WTC11 (cell line): ENCODE measurements around the gene MGAT5B. TPM values are rescaled to one million over a fixed set of nuclear protein-coding genes. Genes with fewer than 3 reads are reported as not detected.
A peak's percentile ranks its signal among the peaks of the same experiment; 100 is the strongest.

Source experiments
- ATAC-seq: fragments of 200-7000 bp; cut with Tn5 transposase; 2 replicates; pipeline ENCODE4 v1.10.0; 2021; ENCODE audit warnings: mild to moderate bottlenecking, moderate library complexity
- CTCF ChIA-PET: fragments of 300-600 bp; sonication (Branson Sonifier 250); formaldehyde crosslinking; loops from one replicate; lab custom pipeline; 2021; ENCODE audit warnings: antibody characterized with exemption; lab: Charles Lee
- POLR2A ChIA-PET: fragments of 350-600 bp; sonication (Branson Sonifier 250); formaldehyde crosslinking; loops from one replicate; lab custom pipeline; 2021; ENCODE audit warnings: antibody characterized with exemption; lab: Charles Lee
- DNase-seq: peaks from one replicate; pipeline ENCODE4 v3.0.0; 2021; ENCODE audit warnings: low spot score
- H3K27ac Mint-ChIP-seq: 2 replicates; pipeline ENCODE4 v1.8.0; 2021; ENCODE audit warnings: mixed read lengths
- H3K27me3 Mint-ChIP-seq: 2 replicates; pipeline ENCODE4 v1.8.0; 2021; ENCODE audit warnings: low read depth, mild to moderate bottlenecking, moderate library complexity, mixed read lengths
- H3K36me3 Mint-ChIP-seq: 2 replicates; pipeline ENCODE4 v1.8.0; 2021; ENCODE audit warnings: mixed read lengths
- H3K4me1 Mint-ChIP-seq: 2 replicates; pipeline ENCODE4 v1.8.0; 2022; ENCODE audit warnings: mixed read lengths
- H3K4me3 Mint-ChIP-seq: 2 replicates; pipeline ENCODE4 v1.8.0; 2021; ENCODE audit warnings: mild to moderate bottlenecking, moderate library complexity, mixed read lengths
- H3K9me3 Mint-ChIP-seq: 2 replicates; pipeline ENCODE4 v1.8.0; 2021; ENCODE audit warnings: mixed read lengths
- EMX1 ChIP-seq: fragments of 250-450 bp; sonication (Bioruptor Pico); IDR thresholded peaks from 2 replicates; pipeline ENCODE4 v1.8.0; 2021; ENCODE audit warnings: mild to moderate bottlenecking
- FOXP1 ChIP-seq: sonication (generic); formaldehyde crosslinking; IDR thresholded peaks from 2 replicates; pipeline ENCODE4 v1.8.0; 2022; ENCODE audit warnings: missing genetic modification reagents, mild to moderate bottlenecking, moderate library complexity, borderline replicate concordance
- NR3C1 ChIP-seq: sonication (generic); formaldehyde crosslinking; conservative IDR thresholded peaks from 2 replicates; pipeline ENCODE4 v1.8.1; 2023; ENCODE audit warnings: low read depth, mild to moderate bottlenecking, missing genetic modification reagents
- RELA ChIP-seq: sonication (generic); formaldehyde crosslinking; IDR thresholded peaks from 2 replicates; pipeline ENCODE4 v1.8.1; 2022; ENCODE audit warnings: missing genetic modification reagents, mild to moderate bottlenecking, borderline replicate concordance
- SMAD4 ChIP-seq: sonication (generic); formaldehyde crosslinking; IDR thresholded peaks from 2 replicates; pipeline ENCODE4 v1.8.0; 2022; ENCODE audit warnings: mild to moderate bottlenecking, missing genetic modification reagents
- ZBTB21 ChIP-seq: sonication (generic); formaldehyde crosslinking; IDR thresholded peaks from 2 replicates; pipeline ENCODE4 v1.8.1; 2023; ENCODE audit warnings: mild to moderate bottlenecking, missing genetic modification reagents, borderline replicate concordance
- total RNA-seq: library from RNA; stranded (reverse); gene quantifications from 3 replicates; pipeline ENCODE4 v1.2.3, GENCODE V29; 2021
- TF ChIP-seq, protein P1 (sequence below): sonication (generic); formaldehyde crosslinking; conservative IDR thresholded peaks from 2 replicates; pipeline ENCODE4 v1.8.1; 2022; ENCODE audit warnings: mild to moderate bottlenecking, missing genetic modification reagents
- TF ChIP-seq, protein P2 (sequence below): sonication (generic); formaldehyde crosslinking; IDR thresholded peaks from 2 replicates; pipeline ENCODE4 v1.8.0; 2023; ENCODE audit warnings: mild to moderate bottlenecking, missing genetic modification reagents
- TF ChIP-seq, protein P3 (sequence below): fragments of 250-450 bp; sonication (Bioruptor Pico); IDR thresholded peaks from 2 replicates; pipeline ENCODE4 v1.8.0; 2021; ENCODE audit warnings: mild to moderate bottlenecking
- TF ChIP-seq, protein P4 (sequence below): sonication (generic); formaldehyde crosslinking; IDR thresholded peaks from 2 replicates; pipeline ENCODE4 v1.8.0; 2023; ENCODE audit warnings: missing genetic modification reagents, mild to moderate bottlenecking, borderline replicate concordance
- TF ChIP-seq, protein P5 (sequence below): fragments of 250-450 bp; sonication (Bioruptor Pico); IDR thresholded peaks from 2 replicates; pipeline ENCODE4 v2.1.2; 2022; ENCODE audit warnings: mild to moderate bottlenecking, moderate library complexity

Gene MGAT5B
- total RNA-seq, 1 experiment from 2014 or later, result 11.6 TPM

DNA sequence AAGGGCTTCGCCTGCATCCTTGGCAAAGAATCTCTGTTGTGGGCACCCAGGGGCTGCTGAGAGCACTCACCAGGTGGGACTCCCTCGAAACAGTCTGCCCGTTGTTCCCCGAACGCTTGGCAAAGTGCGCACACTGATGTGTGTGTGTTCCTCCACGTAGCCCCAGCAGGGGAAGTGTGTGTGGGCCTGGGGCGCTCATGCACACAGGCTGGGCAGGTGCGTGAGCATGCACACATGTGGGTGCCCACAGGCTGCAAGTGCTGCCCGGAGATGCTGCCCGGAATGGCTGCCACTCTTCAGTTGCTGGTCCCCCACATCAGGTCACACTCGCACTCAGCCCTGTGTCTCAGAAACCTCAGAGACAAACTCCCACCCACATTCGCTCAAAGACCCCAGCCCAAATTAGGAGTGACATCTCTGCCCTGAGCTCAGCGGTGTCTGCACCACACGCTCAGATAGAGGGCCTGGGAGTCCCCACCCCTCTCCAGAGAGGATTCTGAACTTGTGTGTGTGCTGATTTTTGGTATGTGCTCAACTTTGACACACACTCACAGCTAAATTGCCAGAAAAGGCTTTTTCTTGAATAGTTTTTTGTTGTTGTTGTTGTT lies 119.4 kb downstream of the MGAT5B start:
- CTCF ChIA-PET, result no interaction called here
- Mint-ChIP-seq H3K36me3 (no peaks in the 10 kb centered on the region), H3K4me1 (peaks cover 22% of the 10 kb centered on the region), H3K27me3 (no peaks in the 10 kb centered on the region), H3K9me3 (no peaks in the 10 kb centered on the region), H3K4me3 (no peak overlapping the region), H3K27ac (no peak overlapping the region)
- TF ChIP-seq FOXP1 (CRISPR knock-in tag) (0 out of 2 replicates have a peak, but pooled peaks have one; percentile 19), EMX1 (no peak)
- no peak for ATAC-seq
- POLR2A ChIA-PET, result no interaction called here
- no peak for DNase-seq

DNA sequence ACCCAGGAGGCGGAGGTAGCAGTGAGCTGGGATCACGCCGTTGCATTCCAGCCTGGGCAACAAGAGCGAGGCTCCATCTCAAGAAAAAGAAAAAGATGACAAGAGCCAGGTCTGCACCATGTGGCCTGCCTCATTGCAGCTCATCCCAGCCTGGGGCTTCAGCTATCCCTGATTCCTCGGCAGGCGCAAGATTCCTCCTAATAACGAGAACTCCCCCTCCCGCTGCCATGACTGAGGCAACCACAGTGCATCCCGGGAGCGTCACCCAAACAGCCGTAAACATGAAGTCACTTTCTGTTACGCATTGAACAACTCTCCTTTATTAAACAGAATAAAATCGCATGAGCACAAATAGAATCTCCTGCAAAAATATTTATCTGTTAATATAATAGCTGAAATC lies 120.6 kb downstream of the MGAT5B start:
- H3K36me3 Mint-ChIP-seq, result no peaks in the 10 kb centered on the region
- DNase-seq (no peak), ATAC-seq (no peak)
- no peak overlapping the region for H3K27ac Mint-ChIP-seq
- no peaks in the 10 kb centered on the region for H3K27me3 Mint-ChIP-seq
- TF ChIP-seq, protein P1, sequence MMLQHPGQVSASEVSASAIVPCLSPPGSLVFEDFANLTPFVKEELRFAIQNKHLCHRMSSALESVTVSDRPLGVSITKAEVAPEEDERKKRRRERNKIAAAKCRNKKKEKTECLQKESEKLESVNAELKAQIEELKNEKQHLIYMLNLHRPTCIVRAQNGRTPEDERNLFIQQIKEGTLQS (CRISPR knock-in tag), result no peak
- TF ChIP-seq ZBTB21 (no peak), NR3C1 (CRISPR knock-in tag) (no peak), RELA (CRISPR knock-in tag) (no peak), SMAD4 (CRISPR knock-in tag) (no peak)
- TF ChIP-seq, protein P2, sequence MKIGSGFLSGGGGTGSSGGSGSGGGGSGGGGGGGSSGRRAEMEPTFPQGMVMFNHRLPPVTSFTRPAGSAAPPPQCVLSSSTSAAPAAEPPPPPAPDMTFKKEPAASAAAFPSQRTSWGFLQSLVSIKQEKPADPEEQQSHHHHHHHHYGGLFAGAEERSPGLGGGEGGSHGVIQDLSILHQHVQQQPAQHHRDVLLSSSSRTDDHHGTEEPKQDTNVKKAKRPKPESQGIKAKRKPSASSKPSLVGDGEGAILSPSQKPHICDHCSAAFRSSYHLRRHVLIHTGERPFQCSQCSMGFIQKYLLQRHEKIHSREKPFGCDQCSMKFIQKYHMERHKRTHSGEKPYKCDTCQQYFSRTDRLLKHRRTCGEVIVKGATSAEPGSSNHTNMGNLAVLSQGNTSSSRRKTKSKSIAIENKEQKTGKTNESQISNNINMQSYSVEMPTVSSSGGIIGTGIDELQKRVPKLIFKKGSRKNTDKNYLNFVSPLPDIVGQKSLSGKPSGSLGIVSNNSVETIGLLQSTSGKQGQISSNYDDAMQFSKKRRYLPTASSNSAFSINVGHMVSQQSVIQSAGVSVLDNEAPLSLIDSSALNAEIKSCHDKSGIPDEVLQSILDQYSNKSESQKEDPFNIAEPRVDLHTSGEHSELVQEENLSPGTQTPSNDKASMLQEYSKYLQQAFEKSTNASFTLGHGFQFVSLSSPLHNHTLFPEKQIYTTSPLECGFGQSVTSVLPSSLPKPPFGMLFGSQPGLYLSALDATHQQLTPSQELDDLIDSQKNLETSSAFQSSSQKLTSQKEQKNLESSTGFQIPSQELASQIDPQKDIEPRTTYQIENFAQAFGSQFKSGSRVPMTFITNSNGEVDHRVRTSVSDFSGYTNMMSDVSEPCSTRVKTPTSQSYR (CRISPR knock-in tag), result no peak
- TF ChIP-seq, protein P3, sequence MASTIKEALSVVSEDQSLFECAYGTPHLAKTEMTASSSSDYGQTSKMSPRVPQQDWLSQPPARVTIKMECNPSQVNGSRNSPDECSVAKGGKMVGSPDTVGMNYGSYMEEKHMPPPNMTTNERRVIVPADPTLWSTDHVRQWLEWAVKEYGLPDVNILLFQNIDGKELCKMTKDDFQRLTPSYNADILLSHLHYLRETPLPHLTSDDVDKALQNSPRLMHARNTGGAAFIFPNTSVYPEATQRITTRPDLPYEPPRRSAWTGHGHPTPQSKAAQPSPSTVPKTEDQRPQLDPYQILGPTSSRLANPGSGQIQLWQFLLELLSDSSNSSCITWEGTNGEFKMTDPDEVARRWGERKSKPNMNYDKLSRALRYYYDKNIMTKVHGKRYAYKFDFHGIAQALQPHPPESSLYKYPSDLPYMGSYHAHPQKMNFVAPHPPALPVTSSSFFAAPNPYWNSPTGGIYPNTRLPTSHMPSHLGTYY, result no peak
- TF ChIP-seq, protein P4, sequence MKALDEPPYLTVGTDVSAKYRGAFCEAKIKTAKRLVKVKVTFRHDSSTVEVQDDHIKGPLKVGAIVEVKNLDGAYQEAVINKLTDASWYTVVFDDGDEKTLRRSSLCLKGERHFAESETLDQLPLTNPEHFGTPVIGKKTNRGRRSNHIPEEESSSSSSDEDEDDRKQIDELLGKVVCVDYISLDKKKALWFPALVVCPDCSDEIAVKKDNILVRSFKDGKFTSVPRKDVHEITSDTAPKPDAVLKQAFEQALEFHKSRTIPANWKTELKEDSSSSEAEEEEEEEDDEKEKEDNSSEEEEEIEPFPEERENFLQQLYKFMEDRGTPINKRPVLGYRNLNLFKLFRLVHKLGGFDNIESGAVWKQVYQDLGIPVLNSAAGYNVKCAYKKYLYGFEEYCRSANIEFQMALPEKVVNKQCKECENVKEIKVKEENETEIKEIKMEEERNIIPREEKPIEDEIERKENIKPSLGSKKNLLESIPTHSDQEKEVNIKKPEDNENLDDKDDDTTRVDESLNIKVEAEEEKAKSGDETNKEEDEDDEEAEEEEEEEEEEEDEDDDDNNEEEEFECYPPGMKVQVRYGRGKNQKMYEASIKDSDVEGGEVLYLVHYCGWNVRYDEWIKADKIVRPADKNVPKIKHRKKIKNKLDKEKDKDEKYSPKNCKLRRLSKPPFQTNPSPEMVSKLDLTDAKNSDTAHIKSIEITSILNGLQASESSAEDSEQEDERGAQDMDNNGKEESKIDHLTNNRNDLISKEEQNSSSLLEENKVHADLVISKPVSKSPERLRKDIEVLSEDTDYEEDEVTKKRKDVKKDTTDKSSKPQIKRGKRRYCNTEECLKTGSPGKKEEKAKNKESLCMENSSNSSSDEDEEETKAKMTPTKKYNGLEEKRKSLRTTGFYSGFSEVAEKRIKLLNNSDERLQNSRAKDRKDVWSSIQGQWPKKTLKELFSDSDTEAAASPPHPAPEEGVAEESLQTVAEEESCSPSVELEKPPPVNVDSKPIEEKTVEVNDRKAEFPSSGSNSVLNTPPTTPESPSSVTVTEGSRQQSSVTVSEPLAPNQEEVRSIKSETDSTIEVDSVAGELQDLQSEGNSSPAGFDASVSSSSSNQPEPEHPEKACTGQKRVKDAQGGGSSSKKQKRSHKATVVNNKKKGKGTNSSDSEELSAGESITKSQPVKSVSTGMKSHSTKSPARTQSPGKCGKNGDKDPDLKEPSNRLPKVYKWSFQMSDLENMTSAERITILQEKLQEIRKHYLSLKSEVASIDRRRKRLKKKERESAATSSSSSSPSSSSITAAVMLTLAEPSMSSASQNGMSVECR (CRISPR knock-in tag), result no peak
- TF ChIP-seq, protein P5, sequence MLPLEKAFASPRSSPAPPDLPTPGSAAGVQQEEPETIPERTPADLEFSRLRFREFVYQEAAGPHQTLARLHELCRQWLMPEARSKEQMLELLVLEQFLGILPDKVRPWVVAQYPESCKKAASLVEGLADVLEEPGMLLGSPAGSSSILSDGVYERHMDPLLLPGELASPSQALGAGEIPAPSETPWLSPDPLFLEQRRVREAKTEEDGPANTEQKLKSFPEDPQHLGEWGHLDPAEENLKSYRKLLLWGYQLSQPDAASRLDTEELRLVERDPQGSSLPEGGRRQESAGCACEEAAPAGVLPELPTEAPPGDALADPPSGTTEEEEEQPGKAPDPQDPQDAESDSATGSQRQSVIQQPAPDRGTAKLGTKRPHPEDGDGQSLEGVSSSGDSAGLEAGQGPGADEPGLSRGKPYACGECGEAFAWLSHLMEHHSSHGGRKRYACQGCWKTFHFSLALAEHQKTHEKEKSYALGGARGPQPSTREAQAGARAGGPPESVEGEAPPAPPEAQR (CRISPR knock-in tag), result no peak
- H3K4me1 Mint-ChIP-seq, result peaks cover 17% of the 10 kb centered on the region
- no peaks in the 10 kb centered on the region for H3K9me3 Mint-ChIP-seq
- POLR2A ChIA-PET, result interaction anchor here (1.3 kb wide), 1 partner anchor 20 kb away, joined by 8 read pairs; no protein-coding TSS in a partner anchor
- CTCF ChIA-PET, result interaction anchor here (0.9 to 1.5 kb wide), 4 partner anchors 19 to 226 kb away, joined by 4 to 6 read pairs (median 5); partner anchors contain the start of gene MGAT5B
- H3K4me3 Mint-ChIP-seq, result no peak overlapping the region
